ENCODE data around the gene TACC3. TPM values are rescaled to one million over a fixed set of nuclear protein-coding genes. Genes with fewer than 3 reads are reported as not detected.

The TACC3 gene
- total RNA-seq, 1 experiment from 2014 or later, result 207 TPM

- TF ChIP-seq CTCF (IDR thresholded peaks at IDR 0.05) (no peak; the same call in 1 of the 2 replicates), ETV6 (CRISPR knock-in tag; IDR thresholded peaks at IDR 0.05) (no peak)
Observed at GRCh38 chr4:1728061-1728980, 7.0 kb downstream of the TACC3 start (continued).

GRCh38 chr4:1730532-1731135 lies 9.3 kb downstream of the TACC3 start:
- CTCF ChIA-PET, result interaction anchor here (0.6 to 1.9 kb wide), 12 partner anchors 10 to 95 kb away, joined by 3 to 33 read pairs (median 4); partner anchors contain the start of genes TACC3 and TMEM129
- no peak overlapping the region for H3K4me3 Mint-ChIP-seq
- TF ChIP-seq EMX1 (CRISPR knock-in tag; IDR thresholded peaks at IDR 0.05) (no peak), CBFB (CRISPR knock-in tag; IDR thresholded peaks at IDR 0.05; ENCODE audit: low read depth) (no peak), IRF2 (CRISPR knock-in tag; IDR thresholded peaks at IDR 0.05; ENCODE audit: borderline replicate concordance, low read depth) (no peak), ZNF232 (CRISPR knock-in tag; IDR thresholded peaks at IDR 0.05) (no peak), GRHL2 (CRISPR knock-in tag; IDR thresholded peaks at IDR 0.05; ENCODE audit: insufficient replicate concordance, severe bottlenecking) (no peak), NR3C1 (CRISPR knock-in tag; conservative IDR thresholded peaks at IDR 0.05; ENCODE audit: low read depth) (no peak), MAX (CRISPR knock-in tag; IDR thresholded peaks at IDR 0.05) (no peak), CREM (CRISPR knock-in tag; IDR thresholded peaks at IDR 0.05) (no peak), NFE2L1 (CRISPR knock-in tag; IDR thresholded peaks at IDR 0.05) (no peak), ATF3 (CRISPR knock-in tag; conservative IDR thresholded peaks at IDR 0.05) (no peak), ZNF416 (CRISPR knock-in tag; IDR thresholded peaks at IDR 0.05) (no peak), TEAD1 (CRISPR knock-in tag; IDR thresholded peaks at IDR 0.05) (no peak), JUN (CRISPR knock-in tag; IDR thresholded peaks at IDR 0.05) (no peak), CDX4 (CRISPR knock-in tag; IDR thresholded peaks at IDR 0.05; ENCODE audit: borderline replicate concordance) (no peak), ZNF532 (CRISPR knock-in tag; IDR thresholded peaks at IDR 0.05; ENCODE audit: borderline replicate concordance) (no peak), E2F5 (CRISPR knock-in tag; IDR thresholded peaks at IDR 0.05) (no peak), ZNF671 (CRISPR knock-in tag; IDR thresholded peaks at IDR 0.05) (no peak), ZSCAN18 (CRISPR knock-in tag; IDR thresholded peaks at IDR 0.05) (no peak)
- H3K4me1 Mint-ChIP-seq, result peaks cover 9% of the 10 kb centered on the region
- no peak overlapping the region for H3K27ac Mint-ChIP-seq
- no peaks in the 10 kb centered on the region for H3K27me3 Mint-ChIP-seq (ENCODE audit: low read depth)
- POLR2A ChIA-PET, result interaction anchor here (1.1 to 1.3 kb wide), 2 partner anchors 9 to 47 kb away, joined by 3 to 5 read pairs; partner anchors contain the start of genes TACC3 and TMEM129
- H3K36me3 Mint-ChIP-seq, result peaks cover 86% of the 10 kb centered on the region
- ATAC-seq (no peak), DNase-seq (ENCODE audit: low spot score) (no peak)
- H3K9me3 Mint-ChIP-seq, result no peaks in the 10 kb centered on the region

Data from WTC11 (cell line).